ENCODE data around the gene LDB2.

DNA sequence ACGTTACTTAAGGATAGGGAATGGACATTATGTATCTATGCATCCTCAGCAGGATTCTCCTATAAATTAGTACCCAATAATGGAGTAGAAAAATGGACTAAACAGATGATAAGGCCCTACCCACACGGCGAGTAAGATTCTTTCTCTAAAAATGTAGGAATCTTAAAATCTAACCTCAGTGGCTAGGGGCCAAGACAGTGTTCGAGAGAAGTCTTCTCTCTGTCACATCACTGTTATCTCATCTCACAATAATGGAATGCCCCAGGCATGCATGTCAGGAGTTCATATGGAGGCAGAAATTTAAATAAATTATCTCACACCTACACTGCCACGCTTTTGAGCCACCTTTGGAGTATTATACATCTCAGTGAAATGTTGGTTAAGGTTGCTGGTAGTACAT is 132.9 kb downstream of the LDB2 start:
- TF ChIP-seq, protein P1, sequence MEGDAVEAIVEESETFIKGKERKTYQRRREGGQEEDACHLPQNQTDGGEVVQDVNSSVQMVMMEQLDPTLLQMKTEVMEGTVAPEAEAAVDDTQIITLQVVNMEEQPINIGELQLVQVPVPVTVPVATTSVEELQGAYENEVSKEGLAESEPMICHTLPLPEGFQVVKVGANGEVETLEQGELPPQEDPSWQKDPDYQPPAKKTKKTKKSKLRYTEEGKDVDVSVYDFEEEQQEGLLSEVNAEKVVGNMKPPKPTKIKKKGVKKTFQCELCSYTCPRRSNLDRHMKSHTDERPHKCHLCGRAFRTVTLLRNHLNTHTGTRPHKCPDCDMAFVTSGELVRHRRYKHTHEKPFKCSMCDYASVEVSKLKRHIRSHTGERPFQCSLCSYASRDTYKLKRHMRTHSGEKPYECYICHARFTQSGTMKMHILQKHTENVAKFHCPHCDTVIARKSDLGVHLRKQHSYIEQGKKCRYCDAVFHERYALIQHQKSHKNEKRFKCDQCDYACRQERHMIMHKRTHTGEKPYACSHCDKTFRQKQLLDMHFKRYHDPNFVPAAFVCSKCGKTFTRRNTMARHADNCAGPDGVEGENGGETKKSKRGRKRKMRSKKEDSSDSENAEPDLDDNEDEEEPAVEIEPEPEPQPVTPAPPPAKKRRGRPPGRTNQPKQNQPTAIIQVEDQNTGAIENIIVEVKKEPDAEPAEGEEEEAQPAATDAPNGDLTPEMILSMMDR (IDR thresholded peaks at IDR 0.05; ENCODE audit: insufficient read depth, low read depth, low read length) = no peak
- no peak for TF ChIP-seq EZH2 (IDR thresholded peaks at IDR 0.05; ENCODE audit: insufficient read depth, low read length)

Data from astrocyte (in vitro differentiated cells and primary cell).